NCI-H2081 treated with DMSO at 0.1 percent for 48 hours (cell line): ENCODE data around the gene GAS6.

Experiments
- DNase-seq: peaks from one replicate; lab custom pipeline; 2025; lab: John Stamatoyannopoulos, UW

Gene GAS6

DNA sequence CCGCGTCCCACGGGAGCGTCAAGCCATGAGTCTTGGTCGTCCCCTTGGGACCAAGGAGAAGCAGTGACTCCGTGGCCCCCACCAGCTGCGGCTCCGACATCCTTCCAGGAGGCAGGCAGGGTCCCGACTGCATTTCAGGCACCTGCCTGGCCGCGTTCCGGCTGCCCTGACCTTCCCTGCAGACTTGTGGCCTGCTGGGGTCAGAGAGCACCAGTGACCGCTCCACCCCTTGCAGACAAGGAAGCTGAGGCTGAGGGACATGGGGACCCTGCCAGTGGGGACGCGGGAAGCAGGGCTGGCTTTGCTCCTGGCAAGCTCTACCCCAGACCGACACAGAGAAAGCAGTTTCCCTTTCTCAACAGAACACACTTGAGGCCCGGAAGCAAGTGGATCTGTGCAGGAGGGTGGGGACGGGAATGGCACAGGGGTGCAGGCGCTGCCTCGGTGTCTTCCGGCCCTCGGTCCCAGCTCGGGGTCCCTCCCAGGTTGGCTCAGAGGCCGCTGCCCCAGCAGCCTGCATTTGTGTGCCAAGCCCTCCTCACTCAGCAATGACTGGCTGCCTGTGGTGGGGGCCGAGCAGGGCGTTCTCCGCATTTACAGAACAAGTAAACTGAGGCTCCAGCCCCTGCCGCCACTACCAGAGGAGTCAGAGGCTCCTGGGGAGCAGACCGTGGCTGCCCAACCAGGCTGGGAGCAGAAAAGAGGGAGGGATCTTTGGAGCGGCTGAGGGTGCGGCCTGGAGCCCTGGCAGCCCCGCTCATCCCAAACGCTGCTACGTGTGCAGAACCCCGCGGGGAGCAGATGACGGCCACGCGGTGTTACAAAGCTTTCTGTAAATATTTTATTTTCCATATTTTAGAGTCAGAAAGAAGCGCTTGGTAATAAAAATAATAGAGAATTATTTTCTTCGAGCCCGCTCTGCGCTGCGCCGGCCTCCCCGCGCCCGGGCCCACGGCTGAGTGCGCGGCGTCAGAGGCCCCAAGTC is 43.9 kb downstream of the GAS6 start:
- no peak for DNase-seq

DNA sequence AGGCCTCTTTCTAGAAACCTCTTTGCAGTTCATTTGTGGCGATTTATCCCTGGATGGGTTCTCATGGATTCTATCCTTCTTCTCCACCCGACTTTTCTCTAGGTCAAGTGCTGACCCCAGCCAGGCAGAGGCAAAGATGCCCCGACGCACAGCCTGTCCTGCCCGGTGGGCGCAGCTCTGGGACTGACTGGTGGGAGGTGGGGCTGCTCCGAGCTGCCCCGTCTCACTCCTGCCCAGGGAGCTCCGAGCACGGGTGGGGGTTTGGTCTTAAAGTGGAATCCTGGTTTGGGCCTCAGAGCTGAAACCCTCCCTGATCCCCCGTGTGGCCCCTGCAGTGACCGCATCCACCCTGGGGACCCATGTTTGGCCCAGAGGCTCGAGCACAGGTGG is 44.5 kb downstream of the GAS6 start:
- no peak for DNase-seq

DNA sequence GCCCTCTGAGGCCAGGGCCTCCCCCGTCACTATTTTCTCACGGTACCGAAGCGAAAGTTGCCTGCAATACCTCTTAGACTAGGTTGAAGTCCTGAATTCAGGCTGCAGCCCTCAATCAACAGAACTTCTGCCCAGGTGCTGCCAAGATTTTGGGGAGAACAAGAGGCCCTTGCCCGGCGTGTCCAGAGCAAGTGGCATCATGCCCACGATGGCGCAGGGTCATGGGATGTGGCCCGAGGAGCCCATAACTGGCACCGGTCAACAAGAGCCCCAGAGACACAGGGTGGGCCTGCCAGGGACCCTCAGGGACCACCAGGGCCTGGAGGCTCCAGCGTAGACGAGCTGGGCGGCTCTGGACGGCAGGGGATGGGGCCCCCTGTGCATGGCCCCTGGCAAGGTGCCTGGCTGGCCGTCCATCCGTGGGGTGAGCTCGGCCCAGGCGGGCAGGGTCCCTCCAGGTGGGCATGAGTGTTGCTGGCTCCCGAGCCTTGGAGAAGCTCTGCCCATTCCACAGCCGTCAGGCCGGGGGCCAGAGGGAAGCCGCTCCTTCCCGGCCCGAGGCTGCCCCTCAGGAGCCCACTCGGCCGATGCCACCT is 45.1 kb downstream of the GAS6 start:
- no peak for DNase-seq

DNA sequence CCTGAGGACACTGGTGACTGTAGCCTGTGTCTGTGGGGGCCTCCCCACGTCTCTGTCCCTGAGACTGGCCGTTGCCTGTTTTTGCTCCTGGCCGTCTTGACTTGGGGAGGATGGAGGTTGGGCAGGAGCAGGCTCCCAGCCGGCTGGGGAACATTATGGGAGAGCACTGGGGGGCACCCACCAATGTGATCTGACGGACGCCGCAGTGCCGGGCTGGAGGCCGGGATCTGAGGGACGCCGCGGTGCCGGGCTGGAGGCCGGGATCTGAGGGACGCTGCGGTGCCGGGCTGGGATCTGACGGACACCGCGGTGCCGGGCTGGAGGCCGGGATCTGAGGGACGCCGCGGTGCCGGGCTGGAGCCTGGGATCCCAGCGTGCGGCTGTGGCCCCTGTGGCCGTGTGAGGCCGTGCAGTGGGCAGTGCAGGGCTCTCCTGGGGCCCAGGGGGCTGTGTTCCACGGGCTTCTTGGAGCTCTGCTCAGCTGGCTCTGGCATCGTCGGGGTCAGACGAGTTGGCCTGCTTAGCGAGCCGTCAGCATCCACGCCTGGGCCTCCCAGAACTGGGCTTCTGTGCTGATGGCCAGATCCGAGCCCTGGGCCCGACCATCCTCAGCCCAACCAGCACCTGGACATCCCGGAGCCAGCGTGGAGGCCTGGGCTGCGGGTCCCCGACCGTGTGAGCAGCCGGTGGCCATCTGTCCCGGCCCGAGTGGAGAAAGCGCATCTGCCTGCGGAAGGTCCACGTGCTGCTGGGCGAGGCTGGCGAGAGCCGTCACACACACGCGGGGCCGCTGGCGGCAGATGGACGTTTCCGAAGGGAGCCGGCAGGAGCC is 45.8 kb downstream of the GAS6 start:
- no peak for DNase-seq

DNA sequence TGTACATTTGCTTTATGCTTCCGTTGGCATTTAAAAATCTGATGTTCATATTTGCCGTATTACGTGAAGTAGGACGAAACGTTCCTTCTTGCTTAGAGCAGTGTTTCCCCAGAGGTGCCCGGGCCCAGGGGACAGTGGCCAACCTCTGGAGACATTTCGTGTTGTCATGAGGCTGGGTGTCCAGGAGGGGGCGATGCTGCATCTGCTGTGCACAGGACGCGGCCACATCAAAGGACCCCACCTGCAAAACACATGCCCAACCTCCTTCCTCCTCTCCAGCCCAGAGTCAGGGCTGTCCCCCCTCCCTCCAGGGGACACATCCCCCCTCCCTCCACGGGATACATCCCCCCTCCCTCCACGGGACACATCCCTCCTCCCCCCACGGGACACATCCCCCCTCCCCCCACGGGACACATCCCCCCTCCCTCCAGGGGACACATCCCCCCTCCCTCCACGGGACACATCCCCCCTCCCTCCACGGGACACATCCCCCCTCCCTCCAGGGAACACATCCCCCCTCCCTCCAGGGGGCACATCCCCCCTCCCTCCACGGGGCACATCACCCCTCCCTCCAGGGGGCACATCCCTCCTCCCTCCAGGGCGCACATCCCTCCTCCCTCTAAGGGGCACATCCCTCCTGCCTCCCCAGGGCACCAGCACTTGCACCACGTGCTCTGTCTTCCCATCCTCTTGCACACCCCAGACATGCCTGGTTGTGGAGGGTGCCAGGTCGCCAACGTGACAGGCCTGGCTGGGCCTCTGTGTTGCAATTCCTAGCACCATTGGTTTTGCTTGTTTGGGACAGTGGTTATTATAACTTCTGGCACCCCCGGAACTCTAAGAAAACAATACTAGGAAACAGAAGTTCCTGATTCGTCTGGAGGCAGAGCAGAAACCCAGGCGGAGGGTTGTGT is 46.7 kb downstream of the GAS6 start:
- peak; percentile 34 for DNase-seq

DNA sequence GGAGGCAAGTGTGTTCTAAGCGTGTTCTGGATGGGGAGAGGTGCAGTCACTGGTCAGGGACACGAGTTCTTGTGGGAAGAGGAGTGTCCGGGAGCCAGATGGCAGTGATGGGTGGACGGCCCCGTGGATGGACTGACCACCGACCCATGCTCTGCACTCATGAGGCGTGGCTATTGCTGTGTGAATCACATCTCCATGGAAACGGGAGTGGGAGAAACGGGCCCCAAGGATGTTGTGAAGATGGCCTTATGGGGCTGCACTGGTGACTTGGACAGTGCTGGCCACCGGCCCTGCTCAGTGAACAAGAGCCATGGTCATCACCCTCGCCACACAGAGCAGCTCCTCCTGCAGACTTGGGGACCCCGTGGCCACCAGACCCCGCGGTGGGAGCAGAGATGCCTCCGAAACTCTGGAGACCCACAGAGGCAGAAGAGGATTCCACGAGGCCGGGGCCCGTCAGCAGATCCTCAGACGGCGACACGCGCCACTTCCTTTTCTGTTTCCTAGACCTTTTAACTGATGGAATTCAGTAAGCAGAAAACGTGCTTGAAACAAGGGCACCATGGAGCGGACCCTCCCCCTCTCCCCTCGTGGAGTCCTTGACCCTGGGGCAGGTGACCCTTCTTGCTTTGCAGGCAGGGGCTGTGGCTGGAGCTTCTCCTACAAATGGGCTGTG is 47.5 kb downstream of the GAS6 start:
- no peak for DNase-seq

DNA sequence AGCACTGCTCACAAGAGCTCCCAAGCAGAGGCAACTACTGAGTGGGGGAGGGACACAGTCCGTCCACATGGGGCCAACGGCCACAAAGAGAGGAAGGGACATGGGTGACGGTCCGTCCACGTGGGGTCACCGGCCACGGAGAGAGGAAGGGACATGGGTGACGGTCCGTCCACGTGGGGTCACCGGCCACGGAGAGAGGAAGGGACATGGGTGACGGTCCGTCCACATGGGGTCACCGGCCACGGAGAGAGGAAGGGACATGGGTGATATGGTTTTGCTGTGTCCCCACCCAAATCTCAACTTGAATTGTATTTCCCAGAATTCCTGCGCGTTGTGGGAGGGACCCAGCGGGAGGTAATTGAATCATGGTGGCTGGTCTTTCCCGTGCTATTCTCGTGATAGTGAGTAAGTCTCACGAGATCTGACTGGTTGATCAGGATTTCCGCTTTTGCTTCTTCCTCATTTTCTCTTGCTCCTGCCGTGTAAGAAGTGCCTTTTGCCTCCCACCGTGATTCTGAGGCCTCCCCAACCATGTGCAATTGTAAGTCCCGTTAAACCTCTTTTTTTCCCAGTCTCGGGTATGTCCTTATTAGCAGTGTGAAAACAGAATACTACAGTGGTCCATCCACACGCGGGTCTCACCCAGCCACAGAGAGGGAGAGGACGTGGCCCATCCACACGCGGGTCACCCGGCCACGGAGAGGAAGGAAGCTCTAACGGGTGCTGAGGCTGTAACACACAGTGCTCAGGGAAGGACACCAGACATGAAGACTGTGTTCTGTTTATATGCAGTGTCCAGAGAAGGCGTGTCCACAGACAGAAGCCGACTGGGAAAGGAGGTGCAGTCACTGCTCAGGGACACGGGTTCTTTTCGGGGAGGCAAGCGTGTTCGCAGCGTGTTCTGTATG is 48.5 kb downstream of the GAS6 start:
- no peak for DNase-seq

DNA sequence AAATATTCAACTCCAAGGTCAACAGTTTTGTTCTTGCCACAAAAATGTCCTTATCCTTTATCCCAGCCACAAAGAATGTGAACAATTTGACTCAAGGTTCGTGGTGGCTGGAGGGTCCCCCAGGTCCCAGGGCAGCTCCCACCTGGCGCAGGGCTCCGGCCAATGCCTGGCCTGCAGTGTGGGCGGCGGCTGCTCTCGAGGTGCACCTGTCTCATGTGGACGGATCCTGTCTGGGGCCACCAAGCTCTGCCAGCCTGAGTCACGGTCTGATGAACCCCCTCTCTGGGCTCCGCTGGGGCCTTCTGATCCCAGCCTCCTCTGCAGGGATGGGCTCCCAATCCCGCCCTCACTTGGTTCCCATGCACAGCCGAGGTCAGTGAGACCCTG is 49.4 kb downstream of the GAS6 start:
- DNase-seq = no peak

DNA sequence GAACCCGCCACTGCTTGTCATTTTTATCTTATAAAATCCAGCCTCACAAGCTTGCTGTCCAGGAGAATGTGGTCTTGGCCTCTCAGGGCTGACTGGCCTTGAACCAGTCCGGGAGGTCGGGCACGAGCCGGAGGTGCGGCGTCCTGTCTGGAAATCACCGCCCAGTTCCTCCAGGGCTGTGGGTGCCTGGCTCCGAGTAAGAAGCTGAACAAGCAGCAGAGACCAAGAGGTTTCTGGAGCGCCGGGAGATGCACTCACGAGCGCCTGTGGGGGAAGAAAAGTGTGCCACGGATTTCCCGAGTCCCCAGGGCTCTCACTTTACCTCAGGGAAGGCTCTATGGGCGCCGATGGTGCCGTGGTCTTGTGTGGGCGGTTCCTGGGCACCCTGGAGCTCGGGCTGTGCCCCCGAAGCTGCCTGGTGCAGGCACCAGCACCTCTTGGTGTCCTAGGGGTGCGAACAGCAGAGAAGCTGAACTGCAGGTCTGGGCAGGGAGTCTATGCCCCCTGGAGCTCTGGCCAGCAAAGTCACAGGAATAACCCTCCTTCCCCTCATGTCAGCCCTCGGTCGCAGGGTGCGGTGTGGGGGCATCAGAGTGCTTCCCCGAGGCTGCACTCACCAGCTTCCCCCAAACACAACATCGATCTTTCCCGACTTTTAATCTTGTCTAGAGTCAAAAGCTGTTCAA is 50.0 kb downstream of the GAS6 start:
- DNase-seq = no peak

DNA sequence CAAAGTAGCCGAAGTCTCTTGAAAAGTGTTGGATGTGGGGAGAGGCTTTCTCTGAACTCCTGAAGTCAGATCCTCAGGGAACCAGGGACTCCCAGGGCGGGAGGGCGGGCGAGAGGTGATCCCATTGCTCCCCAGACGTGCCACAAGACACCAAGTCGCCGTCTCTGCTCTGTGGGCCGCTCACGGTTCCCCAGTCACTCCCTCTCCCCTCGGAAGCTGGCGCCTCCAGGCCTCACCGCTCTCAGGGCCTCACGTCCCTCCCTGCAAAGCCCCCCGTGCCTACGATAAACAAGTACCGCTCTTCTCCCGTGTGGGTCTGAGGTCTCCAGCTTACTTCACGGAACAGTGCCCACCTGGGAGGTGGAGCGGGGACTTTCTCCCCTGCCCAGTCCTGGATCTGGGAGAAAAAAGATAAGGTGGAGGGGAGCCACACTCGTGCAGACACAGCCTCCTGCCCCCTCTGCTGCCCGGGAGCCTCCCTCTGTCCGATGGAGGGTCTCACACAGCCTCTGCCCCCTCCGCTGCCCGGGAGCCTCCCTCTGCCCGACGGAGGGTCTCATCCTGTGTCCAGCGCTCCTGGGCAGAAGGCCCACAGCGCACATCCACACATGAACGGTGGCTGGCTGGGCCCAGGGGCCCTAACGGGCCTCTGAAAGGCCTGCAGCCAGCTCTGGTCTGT is 50.7 kb downstream of the GAS6 start:
- DNase-seq = no peak

DNA sequence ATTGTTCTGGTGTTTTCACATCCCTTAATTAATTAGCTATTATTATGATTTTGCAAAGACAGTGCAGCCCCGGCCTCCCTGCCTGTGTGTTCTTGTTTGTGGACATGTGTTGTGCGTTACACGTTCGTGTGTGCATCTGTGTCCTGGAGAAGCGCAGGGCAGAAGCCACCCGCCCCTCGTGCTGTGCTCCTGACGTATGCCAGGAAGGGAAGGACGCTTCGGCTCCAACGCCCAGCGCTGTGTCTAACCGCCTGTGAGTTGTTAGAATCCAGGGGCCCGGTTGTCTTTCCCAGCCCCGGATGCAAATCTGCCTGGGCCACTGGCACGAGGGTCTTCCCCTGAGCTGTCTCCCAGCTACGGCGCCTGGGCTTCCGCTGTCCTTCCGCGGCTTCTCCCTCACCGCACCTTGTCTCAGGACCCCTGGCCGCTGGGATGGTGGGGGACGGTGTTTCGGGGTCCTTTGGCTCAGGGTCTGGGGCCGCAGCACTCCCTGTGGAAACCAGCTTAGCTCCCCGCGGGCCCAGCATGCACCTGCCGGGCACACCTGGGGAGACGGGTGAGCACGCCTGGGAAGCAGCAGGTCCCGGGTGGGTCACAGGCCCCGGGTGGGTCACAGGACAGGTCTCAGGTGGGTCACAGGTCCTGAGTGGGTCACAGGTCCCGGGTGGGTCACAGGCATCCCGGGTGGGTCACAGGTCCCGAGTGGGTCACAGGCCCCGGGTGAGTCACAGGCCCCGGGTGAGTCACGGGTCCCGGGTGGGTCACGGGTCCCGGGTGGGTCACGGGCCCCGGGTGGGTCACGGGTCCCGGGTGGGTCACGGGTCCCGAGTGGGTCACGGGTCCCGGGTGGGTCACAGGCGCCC is 51.5 kb downstream of the GAS6 start:
- no peak for DNase-seq

DNA sequence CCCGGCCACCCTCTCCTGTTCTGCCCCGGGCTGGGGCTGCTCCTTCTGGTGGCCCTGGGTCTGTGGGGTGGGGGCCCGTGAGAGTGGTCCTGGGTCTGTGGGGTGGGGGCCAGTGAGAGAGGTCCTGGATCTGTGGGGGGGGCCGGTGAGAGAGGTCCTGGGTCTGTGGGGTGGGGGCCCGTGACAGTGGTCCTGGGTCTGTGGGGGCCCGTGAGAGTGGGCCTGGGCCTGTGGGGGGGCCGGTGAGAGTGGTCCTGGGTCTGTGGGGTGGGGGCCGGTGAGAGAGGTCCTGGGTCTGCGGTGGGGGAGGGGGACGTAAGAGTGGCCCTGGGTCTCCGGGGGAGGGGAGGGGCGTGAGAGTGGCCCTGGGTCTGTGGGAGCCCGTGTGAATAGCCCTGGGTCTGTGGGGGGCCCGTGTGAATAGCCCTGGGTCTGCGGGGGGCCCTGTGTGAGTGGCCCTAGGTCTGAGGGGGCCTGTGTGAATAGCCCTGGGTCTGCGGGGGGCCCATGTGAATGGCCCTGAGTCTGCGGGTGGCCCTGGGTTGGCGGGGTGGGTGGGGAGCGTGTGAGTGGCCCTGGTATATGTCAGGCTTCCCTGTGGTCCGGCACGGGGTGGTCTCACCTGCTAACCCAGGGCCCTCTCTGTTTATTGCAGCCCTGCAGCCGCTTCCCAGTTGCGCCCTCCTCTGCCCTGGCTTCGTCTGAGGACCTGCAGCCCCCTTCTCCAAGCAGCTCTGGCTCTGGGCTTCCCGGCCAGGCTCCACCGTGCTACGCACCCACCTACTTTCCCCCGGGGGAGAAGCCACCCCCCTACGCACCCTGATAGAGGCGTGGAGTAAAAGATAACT is 52.6 kb downstream of the GAS6 start:
- no peak for DNase-seq

DNA sequence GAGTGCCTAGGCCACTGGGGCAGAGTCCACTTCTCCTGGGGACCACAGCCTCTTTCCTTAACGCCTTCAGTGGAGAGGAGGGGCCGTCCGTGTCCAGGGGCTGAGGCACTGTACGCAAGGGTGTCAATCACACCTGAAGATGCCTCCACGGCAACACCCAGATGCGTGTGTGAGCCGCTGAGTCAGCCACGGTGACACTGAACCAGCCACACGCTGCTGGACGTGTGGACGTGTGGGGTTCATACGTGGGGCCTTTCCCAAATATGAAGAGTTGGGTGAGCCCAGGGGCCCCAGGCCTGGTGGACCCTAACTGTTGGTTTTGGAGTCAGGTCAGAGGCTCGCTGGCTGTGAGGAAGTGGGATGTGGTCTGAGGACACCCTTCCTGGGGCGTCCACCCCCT is 53.2 kb downstream of the GAS6 start:
- no peak for DNase-seq

DNA sequence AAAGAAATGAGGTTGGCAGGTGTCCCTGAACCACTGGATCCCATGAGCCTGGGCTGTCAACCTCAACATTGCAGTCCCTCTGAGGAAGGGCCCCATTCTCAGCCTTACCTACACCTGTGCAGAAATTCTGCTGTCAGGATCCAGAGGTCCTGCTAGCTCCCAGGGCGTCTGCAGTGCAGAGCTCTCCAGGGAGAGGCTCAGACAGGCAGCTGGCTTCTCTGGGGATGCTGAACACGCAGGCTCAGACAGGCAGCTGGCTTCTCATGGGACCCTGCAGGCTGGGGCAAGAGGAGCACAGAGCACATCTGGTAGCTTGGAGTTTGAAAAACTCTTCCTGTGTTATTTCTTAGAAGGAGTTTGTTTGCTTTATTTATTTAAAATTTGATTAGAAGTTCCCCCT is 53.9 kb downstream of the GAS6 start:
- DNase-seq = no peak

DNA sequence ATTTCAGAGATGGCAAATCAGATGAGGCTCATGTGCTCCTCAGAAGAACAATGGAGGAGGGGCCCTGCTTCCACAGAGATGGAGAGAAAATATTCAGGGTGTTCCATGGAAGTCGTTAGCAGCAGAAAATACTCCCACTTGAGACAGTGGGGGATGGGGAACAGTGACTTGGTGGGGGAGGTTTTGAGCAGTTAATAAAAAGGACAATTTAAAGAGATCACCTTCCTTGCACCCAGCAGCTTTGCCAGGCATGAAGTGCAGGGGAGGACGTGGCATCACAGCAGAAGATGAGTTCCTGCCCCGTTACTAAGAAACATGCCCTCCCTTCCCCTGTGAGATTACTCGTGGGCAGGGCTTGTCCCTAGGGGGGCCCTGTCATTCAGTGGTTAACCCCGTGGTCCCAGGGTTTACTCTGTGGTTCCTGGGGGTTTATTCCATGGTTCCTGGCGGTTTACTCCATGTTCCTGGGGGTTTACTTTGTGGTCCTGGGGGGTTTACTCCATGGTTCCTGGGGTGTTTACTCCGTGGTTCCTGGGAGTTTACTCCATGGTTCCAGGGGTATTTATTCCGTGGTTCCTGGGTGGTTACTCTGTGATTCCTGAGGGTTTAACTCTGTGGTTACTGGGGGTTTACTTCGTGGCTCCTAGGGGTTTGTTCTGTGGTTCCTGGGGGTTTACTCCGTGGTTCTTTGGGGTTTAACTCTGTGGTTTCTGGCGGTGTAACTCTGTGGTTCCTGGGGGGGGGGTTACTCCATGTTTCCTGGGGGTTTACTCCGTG is 55.6 kb downstream of the GAS6 start:
- no peak for DNase-seq

DNA sequence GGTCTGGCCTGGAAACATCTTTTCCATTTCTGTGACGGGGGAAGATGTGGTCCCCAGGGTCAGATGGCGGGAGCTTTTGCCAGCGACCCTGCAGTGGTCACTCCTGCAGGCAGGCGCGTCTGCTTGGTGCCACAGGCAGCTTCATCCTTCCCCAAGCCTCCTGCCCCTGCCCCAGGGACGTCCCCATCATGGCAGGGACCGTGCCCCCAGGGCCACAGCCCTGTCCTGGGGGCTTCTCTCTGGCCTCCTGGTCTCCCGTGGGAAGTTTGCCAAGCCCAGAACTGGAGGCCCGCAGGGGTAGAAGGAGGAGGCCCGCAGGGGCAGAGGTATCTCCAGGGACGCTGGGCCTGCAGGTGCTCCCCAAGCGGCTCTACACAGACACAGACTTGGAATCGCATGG is 57.4 kb downstream of the GAS6 start:
- no peak for DNase-seq
